ENCODE measurements around the gene GORASP1. TPM values are rescaled to one million over a fixed set of nuclear protein-coding genes. Genes with fewer than 3 reads are reported as not detected.
"Not testable (repeated sequence)": the region's sequence is repeated elsewhere in the genome, so short reads cannot be mapped to it uniquely, and the experiment has no call there.

GORASP1 gene
- total RNA-seq, 1 donor from 2014 or later, result 39.4 TPM

GRCh38 chr3:39075910-39076309, 31.5 kb downstream of the GORASP1 start:
- no peak for DNase-seq (ENCODE audit: low spot score)
- ATAC-seq, result no peak

DNA sequence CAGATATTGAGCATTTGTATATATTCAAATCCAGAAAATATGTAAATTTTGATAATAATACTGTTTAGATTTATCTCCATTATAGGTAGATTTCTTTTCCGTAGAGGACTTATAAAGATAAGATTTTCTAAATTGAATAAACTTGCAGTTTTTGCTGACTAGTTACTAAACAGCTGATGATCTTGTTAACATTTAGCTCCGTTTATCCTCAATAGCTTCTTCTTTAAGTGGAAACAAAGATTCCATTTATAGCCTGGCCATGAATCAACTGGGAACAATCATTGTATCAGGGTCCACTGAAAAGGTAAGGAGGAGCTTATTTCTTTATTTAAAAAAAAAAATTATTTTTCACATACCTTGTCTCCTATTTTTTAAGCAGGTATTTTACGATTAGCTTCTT, 38.9 kb downstream of the GORASP1 start:
- no peak for DNase-seq (ENCODE audit: low spot score)
- ATAC-seq, result no peak

DNA sequence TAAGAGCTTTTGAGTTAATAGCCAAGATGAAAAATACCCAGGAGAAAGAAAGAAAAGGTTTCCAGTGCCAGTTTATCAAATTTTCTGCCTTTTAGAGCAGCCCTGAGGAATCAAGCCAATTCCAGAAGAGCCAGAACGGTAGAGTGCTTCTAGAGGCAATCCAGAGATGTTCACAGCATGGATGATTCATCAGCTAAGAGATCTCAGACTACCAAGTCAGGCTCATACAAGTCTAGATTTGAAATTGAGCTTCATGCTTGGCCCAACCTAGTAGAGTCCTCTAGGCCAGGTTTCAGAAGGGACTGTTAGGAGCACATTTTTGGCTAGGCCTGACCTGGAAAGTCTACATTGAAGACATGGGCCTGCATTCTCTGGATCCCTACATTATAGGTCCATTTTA, 40.1 kb downstream of the GORASP1 start:
- ATAC-seq (no peak), DNase-seq (ENCODE audit: low spot score) (no peak)

GRCh38 chr3:39065197-39065596, 42.2 kb downstream of the GORASP1 start:
- no peak for DNase-seq (ENCODE audit: low spot score)
- ATAC-seq, result peak; percentile 65

GRCh38 chr3:39064646-39065045, 42.8 kb downstream of the GORASP1 start:
- ATAC-seq, result no peak
- no peak for DNase-seq (ENCODE audit: low spot score)

DNA sequence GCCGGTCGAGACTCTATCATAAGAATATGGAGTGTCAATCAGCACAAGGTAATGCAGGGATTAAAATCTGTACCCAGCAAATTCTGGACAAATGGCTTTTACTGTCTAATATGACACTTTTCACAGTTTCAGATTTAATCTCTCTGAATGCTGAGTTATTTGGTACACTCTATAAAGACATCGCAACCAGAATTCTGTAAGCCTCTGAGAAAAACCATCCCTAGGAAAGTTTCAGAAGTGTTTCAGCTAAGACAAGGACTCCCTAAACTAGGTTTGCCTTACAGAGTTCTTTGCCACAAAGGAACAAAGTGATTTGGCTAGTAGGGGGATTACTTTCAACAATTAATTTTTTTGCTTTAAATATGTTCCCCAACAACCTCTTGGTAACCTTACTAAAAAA, 44.3 kb downstream of the GORASP1 start:
- ATAC-seq (no peak), DNase-seq (ENCODE audit: low spot score) (no peak)

- ATAC-seq (no peak), DNase-seq (ENCODE audit: low spot score) (no peak)
Measured at GRCh38 chr3:39062180-39062579, 45.2 kb downstream of the GORASP1 start.

DNA sequence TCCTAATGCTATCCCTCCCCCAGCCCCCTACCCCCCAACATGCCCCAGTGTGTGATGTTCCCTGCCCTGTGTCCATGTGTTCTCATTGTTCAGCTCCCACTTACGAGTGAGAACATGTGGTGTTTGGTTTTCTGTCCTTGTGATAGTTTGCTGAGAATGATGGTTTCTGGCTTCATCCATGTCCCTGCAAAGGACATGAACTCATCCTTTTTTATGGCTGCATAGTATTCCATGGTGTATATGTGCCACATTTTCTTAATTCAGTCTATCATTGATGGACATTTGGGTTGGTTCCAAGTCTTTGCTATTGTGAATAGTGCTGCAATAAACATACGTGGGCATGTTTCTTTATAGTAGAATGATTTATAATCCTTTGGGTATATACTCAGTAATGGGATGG, 46.2 kb downstream of the GORASP1 start:
- not testable (repeated sequence) for DNase-seq (ENCODE audit: low spot score); ATAC-seq

GRCh38 chr3:39056151-39056550, 51.3 kb downstream of the GORASP1 start:
- DNase-seq (ENCODE audit: low spot score), result no peak
- ATAC-seq, result no peak

- DNase-seq (ENCODE audit: low spot score), result no peak
- ATAC-seq, result no peak
Measured at GRCh38 chr3:39053696-39054095, 53.7 kb downstream of the GORASP1 start.

DNA sequence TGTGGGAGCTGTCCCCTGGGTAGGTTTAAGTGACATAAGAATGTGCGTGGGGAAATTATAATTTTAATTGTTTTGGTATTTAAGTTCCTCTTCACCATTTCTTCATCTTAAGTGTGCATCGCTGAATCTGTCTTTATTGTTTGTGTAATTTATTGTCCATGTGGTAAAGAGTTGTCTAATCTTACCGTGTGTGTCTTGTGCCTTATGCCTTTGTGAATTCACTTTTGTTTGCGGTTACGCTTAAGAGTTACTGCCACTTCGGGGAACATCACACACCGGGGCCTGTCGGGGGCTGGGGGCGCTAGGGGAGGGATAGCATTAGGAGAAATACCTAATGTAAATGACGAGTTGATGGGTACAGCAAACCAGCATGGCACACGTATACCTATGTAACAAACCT, 54.8 kb downstream of the GORASP1 start:
- DNase-seq (ENCODE audit: low spot score) (no peak), ATAC-seq (no peak)

DNA sequence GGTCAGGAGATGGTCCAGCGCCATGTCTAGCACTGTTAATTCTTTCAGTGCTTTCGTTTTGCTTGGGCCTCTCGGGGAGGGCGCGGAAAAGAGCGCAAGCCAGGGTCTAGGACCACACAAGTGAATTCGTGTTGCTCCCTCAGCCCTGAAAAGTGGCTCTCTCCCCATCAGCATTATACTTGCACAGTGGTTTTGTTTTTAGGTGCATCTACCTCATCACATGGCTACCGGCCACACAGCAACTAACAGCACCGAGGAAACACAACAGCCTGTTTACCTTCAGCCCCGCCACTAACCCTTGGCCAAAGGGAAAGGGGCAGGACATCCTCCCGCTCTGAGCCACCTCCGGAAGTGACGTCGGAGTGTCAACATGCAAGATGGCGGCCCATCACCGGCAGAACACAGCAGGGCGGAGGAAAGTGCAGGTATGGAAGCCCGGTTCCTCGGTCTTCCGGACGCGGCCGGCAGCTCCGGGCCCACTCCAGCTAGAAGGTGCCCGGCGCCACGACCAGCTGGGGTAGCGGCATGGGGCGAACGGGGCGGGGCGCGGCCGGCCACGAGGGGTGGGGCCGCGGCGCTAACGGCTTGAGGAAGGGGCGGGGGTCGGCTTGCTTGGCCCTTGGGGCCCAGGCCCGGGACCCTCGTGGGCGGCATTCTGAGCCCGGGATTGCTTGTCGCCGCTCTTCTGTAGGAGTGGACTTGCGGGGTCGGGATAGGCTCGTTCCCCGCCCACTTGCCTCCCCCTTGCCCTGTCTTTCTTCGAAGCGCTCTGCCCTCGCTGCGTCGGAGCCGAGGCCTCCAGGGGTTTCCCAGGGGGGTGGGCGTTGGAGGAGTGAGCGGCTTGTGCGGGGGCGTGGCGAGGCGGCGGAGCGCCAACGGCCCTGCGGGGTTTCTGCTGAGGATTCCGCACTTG, 55.5 kb downstream of the GORASP1 start, which contains the start of the genes SCN11A and WDR48:
SCN11A (minus strand) TSS at position 296 of the 913 bp plus-strand sequence. CDS start 101,582 bp downstream, outside the sequence.
WDR48 (plus strand) TSS at position 368 of the 913 bp plus-strand sequence; CDS start at position 378, 10 bp downstream.
- ATAC-seq, result peak; percentile 99
- DNase-seq (ENCODE audit: low spot score), result peak; percentile 96

GRCh38 chr3:39050029-39050428, 57.4 kb downstream of the GORASP1 start:
- DNase-seq (ENCODE audit: low spot score) (no peak), ATAC-seq (no peak)

Other genes with a start within 250 kb of the GORASP1 start
- 0.15 TPM for gene SCN11A, start 55.7 kb downstream of the GORASP1 start, total RNA-seq
- 12.1 TPM for gene WDR48, start 55.6 kb downstream of the GORASP1 start, total RNA-seq
- 2.3 TPM for gene TTC21A, start 53 bp upstream of the GORASP1 start, total RNA-seq
- gene CSRNP1, start 46.0 kb upstream of the GORASP1 start, total RNA-seq, result 9.0 TPM
- gene XIRP1, start 85.0 kb upstream of the GORASP1 start, total RNA-seq, result not detected
- 0.43 TPM for gene CX3CR1, start 172.4 kb upstream of the GORASP1 start, total RNA-seq
- gene CCR8, start 222.1 kb upstream of the GORASP1 start, total RNA-seq, result not detected

Measured in left lobe of liver (tissue), 2 donors.